HG03565 (cell line): ENCODE results near the gene TRAPPC2.
"Not testable (repeated sequence)": the region's sequence is repeated elsewhere in the genome, so short reads cannot be mapped to it uniquely, and the experiment has no call there.

ENCODE experiments used
- ATAC-seq: cut with Tn5 transposase; IDR thresholded peaks from one replicate; pipeline ENCODE4 v1.9.1; 2021; ENCODE audit warnings: mild to moderate bottlenecking, moderate library complexity; ENCODE audit not compliant: unreplicated experiment

The TRAPPC2 gene

DNA sequence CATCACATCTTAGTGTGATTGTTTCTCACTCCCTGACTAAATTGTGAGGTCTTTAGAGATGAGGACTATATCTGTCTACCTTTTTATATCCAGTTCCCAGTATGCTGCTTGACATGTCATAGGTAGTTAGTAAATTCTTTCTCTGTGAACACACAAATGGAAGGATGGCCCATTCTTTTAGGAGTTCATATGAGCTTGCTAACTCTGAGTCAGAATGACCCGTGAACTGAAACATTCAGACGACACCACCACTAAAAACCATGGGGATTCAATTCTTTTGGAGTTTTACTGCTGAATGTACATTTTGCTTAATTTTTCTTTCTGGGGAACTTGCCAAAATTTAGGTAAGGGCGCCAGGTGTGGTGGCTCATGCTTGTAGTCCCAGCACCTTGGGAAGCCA lies 14.1 kb upstream of the TRAPPC2 start:
- ATAC-seq: no peak

- no peak for ATAC-seq
Observed at GRCh38 chrX:13747836-13748235, 13.4 kb upstream of the TRAPPC2 start.

DNA sequence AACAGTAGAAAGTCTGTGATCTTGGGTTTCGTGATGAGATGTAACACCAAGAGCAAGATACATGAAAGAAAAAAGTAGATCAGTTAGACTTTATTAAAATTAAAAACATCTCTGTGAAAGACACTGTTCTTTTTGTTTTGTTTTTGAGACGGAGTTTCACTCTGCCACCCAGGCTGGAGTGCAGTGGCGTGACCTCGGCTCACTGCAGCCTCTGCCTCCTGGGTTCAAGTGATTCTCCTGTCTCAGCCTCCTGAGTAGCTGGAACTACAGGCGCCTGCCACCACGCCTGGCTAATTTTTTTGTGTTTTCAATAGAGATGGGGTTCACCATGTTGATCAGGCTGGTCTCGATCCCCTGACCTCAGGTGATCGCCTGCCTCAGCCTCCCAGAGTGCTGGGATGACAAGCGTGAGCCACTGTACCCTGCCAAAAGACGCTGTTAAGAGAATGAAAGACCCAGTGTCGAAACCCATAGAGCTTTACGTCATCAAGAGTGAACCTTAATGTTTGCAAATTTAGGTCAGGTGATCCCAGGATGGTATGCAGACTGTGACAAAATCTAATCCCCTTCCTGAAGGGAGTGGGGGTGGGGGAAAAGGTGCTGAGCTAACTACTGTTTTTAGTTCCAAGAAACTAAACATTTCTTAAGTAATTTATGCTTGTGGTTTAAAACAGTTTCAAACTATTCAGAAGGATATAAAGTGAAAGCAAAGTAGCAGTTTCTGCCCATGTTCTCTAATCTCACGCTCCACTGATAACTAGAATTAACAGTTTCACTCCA lies 8.2 kb upstream of the TRAPPC2 start:
- ATAC-seq: peak; percentile 85

- no peak for ATAC-seq
Observed at GRCh38 chrX:13741695-13742094, 7.3 kb upstream of the TRAPPC2 start.

- ATAC-seq: no peak
Observed at GRCh38 chrX:13733506-13733905, 914 bp downstream of the TRAPPC2 start.

DNA sequence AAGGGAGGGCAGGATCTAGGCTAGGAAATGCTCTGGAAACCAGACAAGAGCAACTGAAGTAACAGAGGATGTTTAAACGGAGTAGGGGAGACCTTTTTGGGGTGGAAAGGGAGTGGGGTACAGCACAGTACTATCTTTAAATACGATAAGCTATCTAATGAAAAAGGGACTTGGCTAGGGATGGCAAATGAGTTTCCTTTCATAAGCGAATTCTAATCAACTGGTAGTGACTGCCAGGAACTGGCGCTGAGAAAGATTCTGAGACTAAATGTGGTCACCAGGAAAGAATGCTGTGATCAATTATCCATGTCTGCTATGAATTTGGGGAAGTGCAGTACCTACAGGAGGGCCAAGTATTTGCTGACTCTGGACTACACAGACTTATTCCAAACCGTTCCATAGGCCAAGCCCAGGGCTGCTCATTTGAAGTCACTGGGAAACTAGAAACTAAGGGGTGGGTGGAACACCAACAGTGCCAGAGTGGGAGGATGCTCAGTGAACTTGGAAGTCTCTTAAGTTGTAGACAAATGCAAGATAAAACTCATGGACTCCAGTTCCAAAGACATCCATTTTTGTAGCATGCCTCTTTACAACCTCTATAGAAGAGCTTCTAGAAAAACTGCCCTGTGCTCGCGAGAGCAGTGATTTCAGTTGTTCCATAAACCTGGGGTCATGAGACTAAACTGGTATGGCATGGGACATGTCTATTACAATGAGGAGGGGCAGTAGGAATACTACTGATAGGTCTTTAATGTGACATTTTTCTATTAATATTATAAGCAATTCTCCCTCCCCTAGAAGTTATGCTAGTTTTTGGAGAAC lies 2.0 kb downstream of the TRAPPC2 start:
- no peak for ATAC-seq

DNA sequence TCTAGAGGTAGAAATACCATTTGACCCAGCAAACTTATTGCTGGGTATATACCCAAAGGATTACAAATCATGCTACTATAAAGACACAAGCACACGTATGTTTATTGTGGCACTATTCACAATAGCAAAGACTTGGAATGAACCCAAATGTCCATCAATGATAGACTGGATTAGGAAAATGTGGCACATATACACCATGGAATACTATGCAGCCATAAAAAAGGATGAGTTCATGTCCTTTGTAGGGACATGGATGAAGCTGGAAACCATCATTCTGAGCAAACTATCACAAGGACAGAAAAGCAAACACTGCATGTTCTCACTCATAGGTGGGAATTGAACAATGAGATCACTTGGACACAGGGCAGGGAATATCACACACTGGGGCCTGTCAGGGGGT lies 3.9 kb downstream of the TRAPPC2 start:
- ATAC-seq: not testable (repeated sequence)

DNA sequence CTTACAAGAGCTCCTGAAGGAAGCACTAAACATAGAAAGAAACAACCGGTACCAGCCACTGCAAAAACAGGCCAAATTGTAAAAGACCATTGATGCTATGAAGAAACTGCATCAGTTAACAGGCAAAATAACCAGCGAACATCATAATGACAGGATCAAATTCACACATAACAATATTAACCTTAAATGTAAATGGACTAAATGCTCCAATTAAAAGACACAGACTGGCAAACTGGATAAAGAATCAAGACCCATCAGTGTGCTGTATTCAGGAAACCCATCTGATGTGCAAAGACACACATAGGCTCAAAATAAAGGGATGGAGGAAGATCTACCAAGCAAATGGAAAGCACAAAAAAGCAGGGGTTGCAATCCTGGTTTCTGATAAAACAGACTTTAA lies 7.8 kb downstream of the TRAPPC2 start:
- ATAC-seq: not testable (repeated sequence)

- not testable (repeated sequence) for ATAC-seq
Observed at GRCh38 chrX:13724878-13725277, 9.5 kb downstream of the TRAPPC2 start.

GRCh38 chrX:13721819-13722519 lies 12.5 kb downstream of the TRAPPC2 start:
- no peak for ATAC-seq

GRCh38 chrX:13721371-13721770 lies 13.0 kb downstream of the TRAPPC2 start:
- ATAC-seq: no peak

DNA sequence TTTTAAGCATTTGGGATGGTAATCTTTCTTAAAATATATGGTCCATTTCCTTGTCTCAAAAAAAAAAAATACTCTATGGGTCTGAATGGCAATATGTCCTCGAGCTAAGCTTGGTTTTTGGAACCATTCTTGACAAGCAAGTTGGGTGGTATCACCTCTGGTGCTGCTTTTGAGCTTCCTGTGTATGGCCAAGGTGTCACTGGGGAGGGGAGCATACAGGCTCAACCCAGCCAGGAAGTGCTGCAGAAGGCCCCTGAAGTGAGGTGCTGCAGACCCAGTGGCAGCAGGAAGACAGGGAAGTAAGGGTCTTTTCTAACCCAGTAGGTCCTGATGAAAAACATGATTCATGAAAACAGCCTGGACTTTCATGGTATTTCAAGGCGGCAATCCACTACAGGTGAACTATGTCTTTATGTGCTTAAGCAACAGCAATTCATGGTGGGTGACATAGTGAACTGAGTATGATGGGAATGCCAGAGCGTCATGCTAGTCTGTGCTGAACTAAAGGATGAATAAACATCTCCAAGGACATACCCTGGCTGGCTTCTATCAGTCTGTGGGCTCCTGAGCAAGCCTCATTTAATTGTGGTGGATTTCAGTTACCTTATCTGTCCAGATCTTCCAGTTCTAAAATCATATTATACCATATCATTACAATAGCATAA lies 15.1 kb downstream of the TRAPPC2 start:
- no peak for ATAC-seq

- ATAC-seq: no peak
Observed at GRCh38 chrX:13717700-13718472, 16.5 kb downstream of the TRAPPC2 start.

GRCh38 chrX:13716905-13717304 lies 17.5 kb downstream of the TRAPPC2 start:
- no peak for ATAC-seq

GRCh38 chrX:13716455-13716854 lies 18.0 kb downstream of the TRAPPC2 start:
- no peak for ATAC-seq

DNA sequence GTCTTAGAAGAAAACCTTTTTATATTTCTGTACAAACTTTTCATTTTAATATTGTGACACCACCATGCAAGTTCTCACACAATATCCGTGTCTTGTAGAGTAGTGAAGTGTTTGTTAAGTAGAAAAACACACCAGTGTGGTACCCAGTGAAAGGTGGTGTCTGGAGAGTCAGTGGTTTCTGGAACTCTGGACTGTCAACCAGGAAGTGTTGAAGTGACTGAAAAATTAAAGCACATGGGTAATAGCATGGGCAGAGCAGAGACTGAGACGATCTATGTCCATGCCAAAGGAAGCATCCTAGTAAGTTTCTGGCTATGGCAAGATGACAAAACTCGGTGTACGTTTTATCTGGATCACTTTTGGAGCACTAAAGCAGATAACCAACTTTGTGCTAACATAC lies 23.3 kb downstream of the TRAPPC2 start:
- ATAC-seq: no peak

- ATAC-seq: no peak
Observed at GRCh38 chrX:13703589-13703988, 30.8 kb downstream of the TRAPPC2 start.

- ATAC-seq: no peak
Observed at GRCh38 chrX:13703135-13703534, 31.3 kb downstream of the TRAPPC2 start.

DNA sequence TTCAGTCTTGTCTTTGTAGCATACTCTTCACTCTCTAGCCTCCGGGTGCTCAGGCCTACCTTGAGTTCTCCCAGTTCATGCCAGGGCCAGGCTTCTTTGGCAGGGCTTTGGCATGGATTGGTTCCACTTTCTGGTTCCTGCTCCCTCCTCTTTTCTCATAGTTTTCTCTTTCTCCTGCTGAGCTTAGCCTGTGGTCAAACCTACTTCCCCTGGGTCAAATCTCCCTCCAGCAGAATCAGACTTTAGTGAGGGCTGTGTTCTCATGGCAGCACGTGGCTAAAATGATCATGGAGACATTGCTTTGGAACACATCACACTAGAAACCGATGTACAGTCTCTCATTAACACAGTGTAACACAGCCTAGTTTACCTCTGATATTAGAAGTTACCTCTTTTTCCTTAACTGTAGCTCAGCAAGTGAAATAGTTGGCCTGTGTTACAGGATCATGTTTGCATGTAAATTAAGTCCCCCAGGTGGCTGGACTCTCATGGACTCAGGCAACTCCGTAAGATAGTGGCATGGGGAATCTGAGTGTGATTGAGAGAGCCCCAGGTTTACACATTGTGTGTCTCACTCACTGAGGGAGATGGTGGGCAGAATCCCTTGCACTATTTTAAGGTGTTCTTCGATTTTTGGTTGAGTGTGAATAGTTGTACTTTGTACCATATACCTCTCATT lies 32.2 kb downstream of the TRAPPC2 start:
- no peak for ATAC-seq

- no peak for ATAC-seq
Observed at GRCh38 chrX:13700380-13700779, 34.0 kb downstream of the TRAPPC2 start.
